ENCODE data around the gene CNPY1.

DNA sequence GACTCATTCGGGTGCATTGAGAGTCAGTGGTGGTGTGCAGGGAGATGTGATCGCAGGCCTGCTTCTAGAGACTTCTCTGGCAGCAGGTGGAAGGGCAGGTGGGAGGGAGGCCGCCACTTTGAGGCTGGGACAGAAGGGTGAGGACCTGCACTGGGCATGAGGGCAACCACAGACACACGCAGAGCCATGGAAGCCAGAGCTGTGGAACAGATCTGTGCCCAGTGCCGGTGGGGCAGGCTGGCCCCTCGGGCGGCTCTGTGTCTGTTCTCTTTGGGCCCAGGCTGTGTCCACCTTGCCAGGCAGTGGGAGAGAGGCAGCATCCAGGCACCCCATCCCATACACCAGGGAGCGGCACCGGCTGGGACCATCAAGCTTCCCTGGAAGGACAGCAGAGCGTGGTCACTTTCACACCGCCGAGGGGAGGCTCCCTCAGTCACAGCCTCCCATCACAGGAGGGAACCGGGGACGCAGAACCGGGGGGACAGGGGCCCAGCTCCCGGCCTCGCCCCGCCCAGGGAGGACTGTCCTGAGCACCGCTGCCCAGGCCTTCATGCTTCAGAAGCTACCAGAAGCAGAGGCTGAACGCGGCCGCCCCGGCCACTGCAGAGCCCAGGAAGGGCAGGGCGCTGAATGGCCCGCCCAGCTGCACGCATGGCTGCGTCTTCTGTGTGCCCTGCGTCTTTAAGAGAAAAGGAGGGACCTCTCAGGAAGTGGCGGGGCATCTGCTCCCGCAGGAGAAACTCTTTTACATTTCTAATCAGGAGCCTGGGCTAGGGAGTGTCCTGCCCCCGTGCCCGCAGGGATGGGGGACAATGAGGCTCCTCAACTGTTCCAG, 56.3 kb downstream of the CNPY1 start:
- TF ChIP-seq, protein P1, sequence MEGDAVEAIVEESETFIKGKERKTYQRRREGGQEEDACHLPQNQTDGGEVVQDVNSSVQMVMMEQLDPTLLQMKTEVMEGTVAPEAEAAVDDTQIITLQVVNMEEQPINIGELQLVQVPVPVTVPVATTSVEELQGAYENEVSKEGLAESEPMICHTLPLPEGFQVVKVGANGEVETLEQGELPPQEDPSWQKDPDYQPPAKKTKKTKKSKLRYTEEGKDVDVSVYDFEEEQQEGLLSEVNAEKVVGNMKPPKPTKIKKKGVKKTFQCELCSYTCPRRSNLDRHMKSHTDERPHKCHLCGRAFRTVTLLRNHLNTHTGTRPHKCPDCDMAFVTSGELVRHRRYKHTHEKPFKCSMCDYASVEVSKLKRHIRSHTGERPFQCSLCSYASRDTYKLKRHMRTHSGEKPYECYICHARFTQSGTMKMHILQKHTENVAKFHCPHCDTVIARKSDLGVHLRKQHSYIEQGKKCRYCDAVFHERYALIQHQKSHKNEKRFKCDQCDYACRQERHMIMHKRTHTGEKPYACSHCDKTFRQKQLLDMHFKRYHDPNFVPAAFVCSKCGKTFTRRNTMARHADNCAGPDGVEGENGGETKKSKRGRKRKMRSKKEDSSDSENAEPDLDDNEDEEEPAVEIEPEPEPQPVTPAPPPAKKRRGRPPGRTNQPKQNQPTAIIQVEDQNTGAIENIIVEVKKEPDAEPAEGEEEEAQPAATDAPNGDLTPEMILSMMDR (IDR thresholded peaks at IDR 0.05; ENCODE audit: low read length), result no peak
- TF ChIP-seq EZH2 (IDR thresholded peaks at IDR 0.05; ENCODE audit: borderline replicate concordance, low read length), result no peak

All from OCI-LY1 (cell line).